GM19328 (cell line): Measurements from ENCODE around the gene PBXIP1.
"Not testable (repeated sequence)": the region's sequence is repeated elsewhere in the genome, so short reads cannot be mapped to it uniquely, and the experiment has no call there.

ENCODE experiments used
- ATAC-seq: cut with Tn5 transposase; IDR thresholded peaks from one replicate; pipeline ENCODE4 v1.9.1; 2021; ENCODE audit warnings: mild to moderate bottlenecking, moderate library complexity; ENCODE audit not compliant: unreplicated experiment

The PBXIP1 gene

GRCh38 chr1:154994591-154994990 is 38.7 kb upstream of the PBXIP1 start:
- no peak for ATAC-seq

GRCh38 chr1:154994269-154994587 is 38.3 kb upstream of the PBXIP1 start:
- ATAC-seq = no peak

- ATAC-seq = no peak
Measured at GRCh38 chr1:154993572-154994268, 37.8 kb upstream of the PBXIP1 start, which contains the start of gene LENEP. Gene LENEP (plus strand): TSS chr1:154993586. CDS start chr1:154993608, 22 bp downstream.

- ATAC-seq = no peak
Measured at GRCh38 chr1:154992721-154993571, 37.0 kb upstream of the PBXIP1 start.

DNA sequence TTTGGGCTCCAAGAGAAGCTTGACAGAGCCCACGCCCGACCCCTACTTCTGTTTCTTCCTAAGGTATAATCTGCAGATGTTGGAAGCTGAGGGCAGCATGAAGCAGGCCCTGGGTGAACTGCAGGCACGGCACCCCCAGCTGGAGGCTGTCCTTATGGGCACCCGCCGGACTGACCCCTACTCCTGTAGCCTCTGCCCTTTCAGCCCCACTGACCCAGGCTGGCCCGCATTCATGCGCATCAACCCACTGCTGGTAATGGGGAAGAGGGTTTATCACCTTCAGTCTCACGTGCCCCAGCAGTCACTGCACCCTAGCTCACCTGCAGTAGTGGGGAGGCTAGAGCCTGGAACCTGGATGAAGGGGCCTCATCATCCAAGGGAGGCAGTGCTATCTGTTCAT is 34.4 kb upstream of the PBXIP1 start:
- ATAC-seq = no peak

GRCh38 chr1:154989195-154989860 is 33.4 kb upstream of the PBXIP1 start:
- no peak for ATAC-seq

GRCh38 chr1:154988058-154988954 is 32.4 kb upstream of the PBXIP1 start:
- no peak for ATAC-seq

GRCh38 chr1:154987326-154987725 is 31.4 kb upstream of the PBXIP1 start:
- ATAC-seq = no peak

GRCh38 chr1:154986736-154987135 is 30.8 kb upstream of the PBXIP1 start:
- not testable (repeated sequence) for ATAC-seq

DNA sequence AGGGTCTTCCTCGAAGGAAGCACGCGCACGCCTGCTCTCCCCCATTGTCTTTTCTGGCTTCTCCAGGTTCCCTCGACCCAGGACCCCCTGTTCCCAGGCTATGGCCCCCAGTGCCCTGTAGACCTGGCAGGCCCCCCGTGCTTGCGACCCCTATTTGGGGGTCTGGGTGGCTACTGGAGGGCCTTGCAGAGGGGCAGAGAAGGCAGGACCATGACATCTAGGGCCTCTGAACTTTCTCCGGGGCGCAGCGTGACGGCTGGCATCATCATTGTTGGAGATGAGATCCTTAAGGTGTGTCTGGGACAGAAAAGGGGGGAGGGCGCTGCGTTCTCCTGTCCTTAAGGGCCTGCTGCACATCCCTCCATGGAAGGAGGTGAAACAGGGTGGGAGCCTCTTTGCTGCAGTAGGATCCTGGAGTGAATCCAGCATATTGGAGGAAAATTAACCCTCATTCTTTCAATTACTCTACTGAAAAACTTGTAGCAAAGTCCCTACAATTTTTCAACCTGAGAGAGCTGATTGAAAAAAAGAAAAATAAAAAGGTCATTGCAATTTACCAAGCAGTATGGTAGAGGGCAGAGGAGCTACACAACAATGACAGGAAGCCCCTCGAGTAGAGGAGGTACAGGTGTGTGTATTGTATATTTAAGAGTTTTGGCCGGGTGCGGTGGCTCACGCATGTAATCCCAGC is 28.0 kb upstream of the PBXIP1 start:
- ATAC-seq = no peak

DNA sequence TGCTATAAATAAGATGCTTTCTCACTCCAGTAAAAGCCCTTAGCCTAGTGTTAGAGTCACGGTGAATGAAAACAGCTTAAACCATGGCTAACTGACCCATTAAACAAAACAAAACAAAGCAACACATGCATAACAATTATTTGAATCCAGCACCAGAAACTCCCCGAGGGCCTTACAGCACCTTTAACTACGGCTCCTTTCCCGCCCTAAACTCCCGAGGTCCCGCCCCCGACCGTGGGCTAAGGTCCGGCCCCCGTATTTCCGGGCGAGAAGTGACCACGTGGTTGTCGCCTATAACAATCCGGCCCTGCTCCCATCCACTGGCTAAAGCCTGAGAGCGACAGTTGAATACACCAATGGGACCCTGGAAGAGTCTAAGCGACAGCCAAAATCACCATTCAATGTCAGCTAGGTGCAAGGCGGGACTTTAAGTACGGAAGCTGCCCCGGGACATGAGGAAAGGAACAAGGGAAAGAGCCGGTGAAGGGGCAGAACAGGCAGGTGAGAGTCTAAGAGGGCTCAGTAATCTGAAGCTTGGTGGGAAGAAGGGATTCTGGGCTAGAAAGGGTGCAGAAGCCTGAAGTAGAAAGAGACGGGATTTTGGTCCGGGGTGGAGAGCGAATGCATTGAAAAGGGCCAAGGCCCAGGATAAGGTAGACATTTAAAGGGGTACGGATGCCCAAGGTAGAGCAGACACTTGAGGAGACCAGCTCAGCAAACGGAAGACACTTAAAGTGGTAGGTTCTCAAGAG is 27.2 kb upstream of the PBXIP1 start, which contains the start of gene FLAD1:
Gene FLAD1, plus strand, starts transcription at position 448 of the 752 bp plus-strand sequence. CDS start 351 bp downstream, outside the sequence.
- ATAC-seq = peak; percentile 97

GRCh38 chr1:154982341-154982740 is 26.4 kb upstream of the PBXIP1 start:
- no peak for ATAC-seq

DNA sequence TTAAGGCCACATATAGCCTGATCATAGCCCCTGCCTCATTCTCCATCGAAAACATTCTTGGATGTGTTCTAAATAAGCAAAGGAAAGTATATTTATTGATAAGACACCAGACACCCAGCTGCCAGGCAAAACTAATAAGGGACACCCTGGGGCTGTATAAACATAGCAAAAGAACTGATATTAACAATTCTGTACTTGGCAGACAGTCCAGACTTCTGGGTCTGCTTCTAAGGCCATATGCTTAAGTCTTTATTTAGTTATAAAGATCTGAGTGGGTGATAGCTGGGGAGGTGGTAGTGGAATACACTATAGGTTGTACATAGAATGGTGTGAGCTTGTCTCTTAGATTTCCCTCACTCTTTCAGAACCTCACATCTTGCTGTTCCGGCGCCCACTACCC is 22.5 kb upstream of the PBXIP1 start:
- ATAC-seq = no peak

DNA sequence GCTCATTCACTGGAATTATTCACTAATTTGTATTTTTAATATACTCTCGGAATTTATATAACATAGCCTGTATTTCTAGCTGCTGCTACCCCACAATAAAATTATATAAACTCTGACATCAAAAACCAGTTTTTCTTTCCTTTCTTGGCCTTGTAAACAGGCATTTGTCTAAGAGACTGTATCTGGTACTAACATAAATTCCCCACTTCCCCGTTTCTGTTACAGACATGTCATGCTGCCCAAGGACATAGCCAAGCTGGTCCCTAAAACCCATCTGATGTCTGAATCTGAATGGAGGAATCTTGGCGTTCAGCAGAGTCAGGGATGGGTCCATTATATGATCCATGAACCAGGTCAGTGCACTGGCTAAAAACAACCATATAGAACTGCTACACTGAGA is 21.9 kb upstream of the PBXIP1 start:
- not testable (repeated sequence) for ATAC-seq

DNA sequence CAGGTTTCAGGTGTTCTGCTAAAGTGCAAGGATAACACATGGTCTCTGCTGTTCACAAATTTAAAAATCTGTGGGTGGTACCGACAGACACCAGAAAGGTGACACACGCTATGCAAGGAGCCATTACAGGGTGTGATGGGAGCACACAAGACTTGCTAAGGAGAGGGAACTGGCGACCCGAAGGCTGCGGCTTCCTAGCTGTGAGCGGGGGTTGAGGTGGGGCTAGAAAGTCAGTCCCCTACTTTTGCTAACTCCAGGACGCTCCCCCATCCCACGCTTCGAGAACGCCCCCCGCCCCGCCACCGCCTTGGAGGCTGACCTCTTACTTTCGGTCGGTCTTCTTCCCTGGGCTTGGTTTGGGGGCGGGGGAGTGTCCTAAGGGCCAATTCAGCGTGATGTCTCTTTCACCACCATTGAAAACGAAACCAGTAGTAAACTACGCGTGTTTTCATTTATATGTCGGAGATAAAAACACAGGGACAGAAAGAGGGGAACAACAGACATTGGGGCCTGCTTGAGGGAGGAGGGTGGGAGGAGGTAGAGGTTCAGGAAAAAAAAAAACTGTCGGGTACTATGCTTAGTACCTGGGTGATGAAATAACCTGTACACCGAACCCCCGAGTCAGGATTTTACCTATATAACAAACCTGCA is 19.6 kb upstream of the PBXIP1 start:
- ATAC-seq = no peak

DNA sequence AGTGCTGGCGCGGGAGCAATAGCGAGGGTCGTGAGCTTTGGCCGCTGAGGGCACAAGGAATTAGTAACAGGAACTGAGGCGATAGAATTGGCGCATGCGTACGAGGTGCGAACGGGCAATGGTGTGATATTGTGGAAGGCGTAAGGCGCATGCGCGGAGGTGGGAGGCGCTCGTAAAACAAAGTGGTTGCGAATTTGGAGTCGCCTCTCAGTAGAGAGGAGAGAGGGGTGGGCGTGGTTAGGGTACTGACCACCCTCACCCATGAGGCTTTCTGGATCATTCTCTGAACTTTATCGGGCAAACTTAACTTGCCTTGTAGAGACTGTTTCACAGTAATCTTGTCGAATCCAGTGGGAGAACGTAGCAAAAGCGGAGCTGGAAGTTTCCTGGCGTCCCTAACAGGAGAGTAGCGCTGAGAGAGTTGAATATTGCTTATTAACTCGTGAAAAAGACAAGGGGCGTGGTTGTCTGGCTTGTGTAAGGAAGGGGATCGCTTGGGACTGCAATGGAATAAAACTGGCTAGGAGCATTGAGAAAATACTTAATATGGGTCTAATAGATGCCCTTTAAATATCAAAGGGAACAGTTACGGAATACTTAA is 19.0 kb upstream of the PBXIP1 start:
- ATAC-seq = peak; percentile 40

DNA sequence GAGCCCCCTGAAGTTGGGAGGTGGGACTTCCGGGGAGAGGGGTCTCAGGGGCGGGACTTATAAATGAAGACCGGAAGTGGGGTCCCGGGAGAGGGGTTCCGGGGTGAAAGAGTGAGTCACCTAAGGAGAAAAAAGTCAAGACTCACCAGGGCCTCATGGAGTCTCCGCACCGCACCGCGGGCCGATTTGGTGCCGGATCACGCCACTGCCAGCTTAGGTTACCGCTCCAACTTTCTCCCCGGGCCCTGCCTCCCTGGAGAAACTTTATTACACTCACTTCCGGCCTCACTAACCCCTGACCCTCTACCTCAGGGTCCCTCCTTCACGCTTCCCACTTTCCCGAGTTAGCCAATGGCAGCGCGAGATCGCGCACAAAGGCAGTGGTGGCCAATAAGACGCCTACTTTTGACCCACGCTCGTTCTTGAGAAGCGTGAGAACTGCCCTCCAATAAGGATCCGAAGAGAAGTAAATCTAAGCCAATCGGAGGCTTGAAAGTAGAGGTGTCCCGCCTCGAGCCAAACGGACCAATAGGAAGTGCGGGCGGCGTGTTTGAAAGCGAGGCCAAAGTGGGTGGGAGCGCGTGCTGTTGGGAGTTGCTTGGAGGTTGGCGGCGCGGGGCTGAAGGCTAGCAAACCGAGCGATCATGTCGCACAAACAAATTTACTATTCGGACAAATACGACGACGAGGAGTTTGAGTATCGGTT is 18.4 kb upstream of the PBXIP1 start, which contains the start of gene CKS1B:
Gene CKS1B, plus strand, starts transcription at position 580 of the 706 bp plus-strand sequence. Its CDS starts 65 bp downstream, at position 645.
- peak; percentile 74 for ATAC-seq
